ENCODE results near the gene CDK9. TPM values are rescaled to one million over a fixed set of nuclear protein-coding genes. Genes with fewer than 3 reads are reported as not detected.

The CDK9 gene
- total RNA-seq, 2 experiments from 2014 or later: 80.0 to 136 TPM

GRCh38 chr9:127776195-127776923 lies 9.5 kb upstream of the CDK9 start:
- Histone ChIP-seq H3K4me3 (ENCODE audit: low read depth, low read length, poor library complexity, severe bottlenecking) (peak overlapping the region; percentile 88), H3K79me2 (ENCODE audit: insufficient read depth, low read depth, low read length) (peaks cover 46% of the 10 kb centered on the region), H3K9me3 (ENCODE audit: low read length) (no peaks in the 10 kb centered on the region), H3K4me2 (ENCODE audit: low read length) (peak overlapping the region; percentile 93), H4K20me1 (ENCODE audit: insufficient read depth, low read length) (no peaks in the 10 kb centered on the region), H3K27ac (ENCODE audit: low read depth, low read length, poor library complexity, severe bottlenecking) (peak overlapping the region; percentile 95), H2AFZ (ENCODE audit: low read length) (no peak overlapping the region), H3K9me2 (ENCODE audit: insufficient read depth, low read length) (no peaks in the 10 kb centered on the region), H3K36me3 (ENCODE audit: insufficient read depth, low read length) (peaks cover 33% of the 10 kb centered on the region), H3K4me1 (ENCODE audit: insufficient read depth, low read length, poor library complexity, severe bottlenecking) (peaks cover 69% of the 10 kb centered on the region)
- POLR2A ChIA-PET: interaction anchor here (0.6 kb wide), 2 partner anchors 19 to 89 kb away, joined by 3 read pairs; no protein-coding TSS in a partner anchor
- no TSS peak for BruUV-seq (replicated peaks)
- CTCF ChIA-PET (ENCODE audit: unreplicated experiment): no interaction called here
- intact Hi-C loops (cut with micrococcal nuclease; ENCODE audit: unreplicated experiment): loop anchor here (1.0 to 5.0 kb wide), 3 partner anchors 12 to 291 kb away; partner anchors contain the start of genes EEIG1, NAIF1 and SLC25A25
- peak; percentile 31; the same call in 1 of the 2 replicates for TF ChIP-seq CTCF (conservative IDR thresholded peaks at IDR 0.05; ENCODE audit: low read length)
- TF ChIP-seq EZH2phosphoT487 (IDR thresholded peaks at IDR 0.05; ENCODE audit: borderline replicate concordance, low read depth, low read length): no peak
- peak; percentile 99 for DNase-seq (ENCODE audit: low spot score)

DNA sequence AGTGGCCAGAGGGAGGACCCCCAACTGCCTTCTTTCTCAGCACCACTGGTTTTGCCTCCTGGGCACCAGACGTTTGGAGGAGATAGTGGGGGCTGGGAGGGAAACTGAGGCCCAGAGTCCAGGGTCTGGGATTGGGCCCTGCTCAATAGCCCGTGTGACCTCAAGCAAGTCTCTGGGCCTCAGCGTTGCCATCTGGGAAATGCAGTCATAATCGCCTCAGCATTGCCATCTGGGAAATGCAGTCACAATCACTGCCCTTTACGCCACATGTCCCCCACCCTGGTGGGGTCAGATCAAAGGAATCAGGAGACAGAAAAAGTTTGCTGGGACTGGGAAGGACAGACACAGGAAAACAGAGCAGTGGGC lies 8.9 kb upstream of the CDK9 start:
- Histone ChIP-seq H2AFZ (ENCODE audit: low read length) (no peak overlapping the region), H4K20me1 (ENCODE audit: insufficient read depth, low read length) (no peaks in the 10 kb centered on the region), H3K4me2 (ENCODE audit: low read length) (peak overlapping the region; percentile 93), H3K9me2 (ENCODE audit: insufficient read depth, low read length) (no peaks in the 10 kb centered on the region), H3K27ac (ENCODE audit: low read depth, low read length, poor library complexity, severe bottlenecking) (peak overlapping the region; percentile 95), H3K4me3 (ENCODE audit: low read depth, low read length, poor library complexity, severe bottlenecking) (peak overlapping the region; percentile 88), H3K79me2 (ENCODE audit: insufficient read depth, low read depth, low read length) (peaks cover 46% of the 10 kb centered on the region), H3K36me3 (ENCODE audit: insufficient read depth, low read length) (peaks cover 33% of the 10 kb centered on the region), H3K9me3 (ENCODE audit: low read length) (no peaks in the 10 kb centered on the region), H3K4me1 (ENCODE audit: insufficient read depth, low read length, poor library complexity, severe bottlenecking) (peaks cover 70% of the 10 kb centered on the region)
- no peak for TF ChIP-seq EZH2phosphoT487 (IDR thresholded peaks at IDR 0.05; ENCODE audit: borderline replicate concordance, low read depth, low read length)
- no peak for TF ChIP-seq CTCF (conservative IDR thresholded peaks at IDR 0.05; ENCODE audit: low read length)
- ChIA-PET CTCF (ENCODE audit: unreplicated experiment) (no interaction called here), POLR2A (no interaction called here)
- intact Hi-C loops (cut with micrococcal nuclease; ENCODE audit: unreplicated experiment): loop anchor here (1.0 to 5.0 kb wide), 3 partner anchors 13 to 290 kb away; partner anchors contain the start of genes EEIG1, NAIF1 and SLC25A25
- TSS peak; percentile 92 for BruUV-seq (replicated peaks)
- peak; percentile 61 for DNase-seq (ENCODE audit: low spot score)
